Hindlimb muscle (tissue), 1 donor: ENCODE data around the gene SHISA2. TPM values are rescaled to one million over a fixed set of nuclear protein-coding genes. Genes with fewer than 3 reads are reported as not detected.

Source experiments
- DNase-seq: peaks from one replicate; pipeline ENCODE4 v3.0.0-alpha.2; 2013
- polyA plus RNA-seq: library from polyadenylated mRNA; unstranded; fragments of 120-200 nt; gene quantifications from one replicate; pipeline ENCODE4 v1.2.1, GENCODE V29; 2013; ENCODE audit not compliant: insufficient read length

SHISA2 gene
- polyA plus RNA-seq, 1 donor: 82.8 TPM

DNA sequence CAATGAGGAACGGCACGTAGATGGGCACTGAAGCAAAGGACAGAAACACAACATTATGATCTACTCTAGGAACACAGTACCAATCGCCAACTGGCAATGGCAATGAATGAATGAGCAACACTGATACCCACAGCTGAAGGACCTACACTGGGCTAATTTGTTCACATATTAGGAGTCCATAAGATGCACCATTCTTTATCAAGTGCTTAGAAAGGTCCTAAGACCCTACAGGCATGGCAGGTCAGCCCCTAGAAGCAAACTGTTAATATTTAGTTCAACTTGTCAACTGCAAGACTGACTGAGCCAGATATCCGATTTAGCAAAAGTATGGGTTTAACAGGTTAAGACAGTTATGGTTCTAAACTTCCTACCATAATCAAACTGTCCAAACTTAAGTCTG is 4.8 kb downstream of the SHISA2 start:
- no peak for DNase-seq

DNA sequence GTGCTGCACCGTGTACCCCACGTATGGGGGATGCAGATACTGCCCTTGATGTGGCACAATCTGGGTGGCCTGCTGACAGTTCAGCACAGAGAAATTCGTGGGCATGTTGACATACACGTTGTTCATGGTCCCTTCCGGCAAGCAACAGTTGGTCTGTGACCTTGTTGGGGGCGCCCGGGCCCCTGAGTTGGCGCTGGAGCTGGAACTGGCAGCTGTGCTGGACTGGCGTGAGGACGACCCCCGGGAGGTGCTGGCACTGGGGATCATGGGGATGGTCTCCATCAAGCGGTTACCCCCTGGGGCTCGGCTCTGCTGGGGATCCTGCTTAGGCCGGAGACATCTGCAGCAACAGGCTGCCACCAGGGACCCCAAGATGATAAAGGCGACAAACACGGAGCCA is 5.2 kb downstream of the SHISA2 start:
- no peak for DNase-seq

- DNase-seq: no peak
Measured at GRCh38 chr13:26045142-26045541, 6.7 kb downstream of the SHISA2 start.

DNA sequence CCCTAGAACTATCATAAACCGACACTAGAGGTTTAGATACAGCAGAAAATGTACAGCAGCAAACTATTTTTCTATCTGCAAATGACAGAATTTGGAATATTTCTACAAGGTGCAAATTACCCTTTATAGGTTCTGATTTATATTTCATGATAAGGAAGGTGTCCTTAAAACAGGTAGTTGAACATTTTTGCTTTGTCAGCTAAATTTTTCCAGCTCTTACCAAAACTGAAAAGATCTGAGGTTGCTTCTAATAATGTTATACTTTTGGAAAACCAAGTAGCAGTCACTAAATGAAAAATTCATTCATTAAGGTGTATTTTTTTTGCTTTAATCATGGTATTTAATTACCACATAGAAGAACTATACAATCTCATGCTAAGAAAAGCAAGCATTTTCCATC is 9.0 kb downstream of the SHISA2 start:
- DNase-seq: no peak

GRCh38 chr13:26041444-26041843 is 10.4 kb downstream of the SHISA2 start:
- no peak for DNase-seq

GRCh38 chr13:26038931-26039475 is 12.8 kb downstream of the SHISA2 start:
- no peak for DNase-seq

GRCh38 chr13:26037302-26037701 is 14.5 kb downstream of the SHISA2 start:
- DNase-seq: no peak

- no peak for DNase-seq
Measured at GRCh38 chr13:26036383-26036782, 15.4 kb downstream of the SHISA2 start.

DNA sequence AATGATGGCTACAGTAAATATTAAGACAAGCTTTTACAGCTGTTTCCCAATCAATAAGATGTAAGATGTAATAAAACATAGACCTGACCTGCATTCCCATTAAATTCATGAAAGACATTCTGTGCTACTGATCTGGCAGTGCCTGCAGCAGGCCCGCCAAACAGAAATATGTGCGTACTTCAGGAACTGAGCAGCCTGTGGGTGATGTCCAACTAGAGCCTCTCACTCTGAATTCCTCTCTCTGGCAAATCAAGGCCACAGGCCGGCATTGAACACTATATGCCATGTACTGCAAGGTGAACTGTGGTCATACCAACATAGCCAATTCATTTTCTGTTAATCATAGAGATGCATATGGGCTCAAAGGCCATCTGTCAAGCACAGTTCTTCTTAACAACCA is 17.8 kb downstream of the SHISA2 start:
- no peak for DNase-seq

DNA sequence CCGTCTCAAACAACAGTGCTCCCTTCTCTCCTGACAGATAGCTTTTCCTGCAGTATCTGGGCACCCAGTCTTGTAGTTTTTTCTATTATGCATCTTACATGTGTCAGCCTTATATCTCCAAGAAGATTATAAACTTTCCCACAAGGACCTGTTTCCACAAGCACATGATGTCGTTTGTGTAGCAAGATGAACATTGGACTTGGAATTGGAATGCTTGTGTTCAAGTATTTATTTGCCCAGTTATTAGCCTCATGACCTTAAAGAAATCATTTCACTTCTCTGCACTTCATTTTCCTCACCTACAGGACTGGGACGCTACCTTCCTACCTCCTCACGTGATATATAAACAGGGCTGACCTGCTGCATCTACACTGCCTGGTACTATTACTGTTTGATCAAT is 21.5 kb downstream of the SHISA2 start:
- no peak for DNase-seq

DNA sequence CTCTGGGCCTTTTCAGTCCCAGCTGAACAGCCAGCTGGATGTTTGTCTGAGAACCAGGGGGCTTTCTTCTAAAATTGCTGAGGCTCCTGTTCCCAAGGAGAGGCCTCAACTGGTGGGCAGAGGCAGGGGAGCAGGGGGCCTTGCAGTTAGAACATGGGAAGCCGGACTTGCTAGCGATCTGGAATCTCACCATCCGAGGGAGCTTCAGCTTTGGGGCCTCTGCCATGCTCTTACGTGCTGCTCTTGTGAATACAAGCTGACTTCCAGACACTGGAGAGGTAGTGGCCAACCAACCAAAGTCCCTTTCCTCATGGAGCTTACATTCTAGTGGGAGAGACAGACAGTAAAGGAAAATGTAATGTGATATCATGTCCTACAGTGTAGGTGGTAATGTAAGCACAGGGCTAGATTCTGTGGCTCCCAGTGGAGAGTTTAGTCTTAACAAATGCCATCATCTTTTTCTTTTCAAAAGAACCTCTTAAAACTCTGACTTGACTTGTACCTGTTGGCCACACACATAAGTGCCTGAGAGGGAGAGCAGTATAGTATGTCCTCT is 22.2 kb downstream of the SHISA2 start:
- DNase-seq: no peak

- no peak for DNase-seq
Measured at GRCh38 chr13:26026211-26026610, 25.6 kb downstream of the SHISA2 start.

DNA sequence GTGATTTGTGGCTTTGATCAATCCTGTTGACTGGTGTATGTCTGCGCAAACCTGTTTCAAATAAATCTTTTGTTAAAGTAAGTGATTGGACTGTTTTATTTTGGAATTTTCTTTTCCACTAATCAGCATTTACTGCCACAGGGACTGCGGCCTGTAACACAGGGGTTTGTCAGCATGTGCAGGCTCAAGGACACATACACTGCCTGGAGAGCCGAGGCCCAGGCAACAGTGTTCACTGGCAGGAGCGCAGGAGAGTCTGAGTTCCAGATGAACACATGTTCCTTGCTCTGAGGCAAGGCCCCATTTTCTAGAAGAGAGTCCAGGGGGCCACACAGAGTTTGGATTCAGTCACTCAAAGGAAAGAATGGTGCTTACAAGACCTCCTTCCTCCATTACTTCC is 26.0 kb downstream of the SHISA2 start:
- DNase-seq: no peak

DNA sequence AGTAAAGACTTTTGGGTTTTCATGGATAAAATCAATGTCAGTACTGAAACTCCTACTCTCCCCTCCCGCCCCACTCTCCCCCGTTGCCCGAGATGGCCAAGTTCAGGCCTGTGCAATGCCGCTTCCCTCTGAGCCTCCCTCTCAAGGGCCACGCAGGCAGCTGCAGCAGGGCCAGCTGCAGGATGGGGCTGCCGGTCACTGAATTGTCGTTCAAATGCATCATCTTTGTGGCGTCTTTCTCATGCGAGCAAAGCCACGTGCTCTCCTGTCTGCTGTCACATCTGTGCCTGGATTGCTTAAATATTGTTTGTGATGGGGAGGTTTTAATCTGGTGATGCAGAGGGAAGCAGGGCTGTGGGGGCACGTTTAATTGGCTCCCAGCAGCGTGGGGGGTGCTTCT is 26.6 kb downstream of the SHISA2 start:
- DNase-seq: no peak

DNA sequence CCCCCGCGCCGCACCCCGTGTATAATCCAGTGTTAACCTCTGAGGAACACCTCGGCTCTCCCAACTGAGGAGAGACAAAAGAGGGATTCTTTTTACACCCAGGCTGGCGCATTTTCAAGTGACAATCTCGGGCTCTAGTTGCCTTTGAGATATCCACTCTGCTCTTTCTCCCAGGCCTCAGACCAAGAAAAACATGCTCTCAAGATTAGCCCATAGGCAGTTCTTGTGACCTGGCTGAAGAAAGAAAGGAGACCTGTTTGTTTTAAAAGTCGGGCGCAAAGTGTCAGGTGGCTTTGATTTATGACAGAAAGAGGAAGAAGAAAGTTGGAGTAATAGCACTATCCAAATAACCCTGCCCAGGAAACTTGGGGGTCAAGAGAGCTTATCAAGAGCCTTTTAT is 27.3 kb downstream of the SHISA2 start:
- no peak for DNase-seq

DNA sequence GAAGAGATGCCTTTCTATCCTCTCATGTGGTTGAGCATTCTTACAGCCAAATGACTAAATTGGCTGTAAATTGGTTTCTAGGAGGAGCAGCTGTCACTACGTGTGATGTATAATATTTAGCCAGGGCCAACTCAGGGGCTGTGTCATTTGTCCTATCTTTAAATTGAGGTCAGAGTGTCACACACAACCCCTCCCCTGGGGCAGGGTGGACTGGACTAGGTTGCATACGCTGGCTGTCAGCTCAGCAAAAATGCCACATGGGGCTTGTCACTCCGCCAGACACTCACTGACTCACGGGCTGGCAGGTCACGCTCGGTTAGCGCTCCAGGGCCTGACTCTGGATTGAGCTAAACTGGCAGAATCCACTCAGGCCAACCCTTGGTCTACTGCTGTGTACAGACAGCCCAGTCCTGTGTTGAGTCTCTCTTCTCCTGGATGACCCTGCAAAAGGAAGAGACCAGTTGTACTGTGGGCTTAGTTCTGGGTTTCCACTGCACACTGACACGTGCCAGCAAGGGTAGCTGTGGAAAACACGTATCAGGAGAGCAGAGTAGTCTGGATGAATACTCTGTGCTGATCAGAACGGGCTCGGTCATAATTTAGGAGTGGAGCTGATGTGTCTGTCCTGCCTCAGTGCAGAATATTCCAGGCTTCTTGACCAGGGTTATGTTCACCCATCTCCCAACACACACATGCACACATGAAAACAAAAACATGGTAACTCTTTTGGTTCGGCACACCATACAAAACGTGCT is 29.1 kb downstream of the SHISA2 start:
- no peak for DNase-seq

GRCh38 chr13:26021956-26022355 is 29.9 kb downstream of the SHISA2 start:
- DNase-seq: no peak

GRCh38 chr13:26021516-26021915 is 30.3 kb downstream of the SHISA2 start:
- no peak for DNase-seq

GRCh38 chr13:26020891-26021290 is 30.9 kb downstream of the SHISA2 start:
- no peak for DNase-seq

- no peak for DNase-seq
Measured at GRCh38 chr13:26019881-26020870, 31.6 kb downstream of the SHISA2 start.

DNA sequence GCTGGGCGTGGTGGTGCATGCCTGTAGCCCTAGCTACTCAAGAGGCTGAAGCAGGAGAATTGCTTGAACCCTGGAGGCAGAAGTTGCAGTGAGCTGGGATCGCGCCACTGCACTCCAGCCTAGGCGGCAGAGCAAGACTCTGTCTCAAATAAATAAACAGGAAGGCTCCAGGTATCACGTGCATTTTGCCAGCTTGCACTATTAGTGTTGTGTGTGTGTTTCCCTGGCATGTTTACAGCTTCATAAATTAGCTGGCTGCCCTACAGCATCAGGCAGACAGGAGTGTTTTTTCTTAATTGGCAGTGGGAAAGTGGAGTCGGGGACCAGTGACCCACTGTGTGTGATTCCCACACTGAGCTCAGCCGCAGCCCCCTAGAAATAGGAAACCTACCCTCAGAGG is 32.6 kb downstream of the SHISA2 start:
- no peak for DNase-seq

DNA sequence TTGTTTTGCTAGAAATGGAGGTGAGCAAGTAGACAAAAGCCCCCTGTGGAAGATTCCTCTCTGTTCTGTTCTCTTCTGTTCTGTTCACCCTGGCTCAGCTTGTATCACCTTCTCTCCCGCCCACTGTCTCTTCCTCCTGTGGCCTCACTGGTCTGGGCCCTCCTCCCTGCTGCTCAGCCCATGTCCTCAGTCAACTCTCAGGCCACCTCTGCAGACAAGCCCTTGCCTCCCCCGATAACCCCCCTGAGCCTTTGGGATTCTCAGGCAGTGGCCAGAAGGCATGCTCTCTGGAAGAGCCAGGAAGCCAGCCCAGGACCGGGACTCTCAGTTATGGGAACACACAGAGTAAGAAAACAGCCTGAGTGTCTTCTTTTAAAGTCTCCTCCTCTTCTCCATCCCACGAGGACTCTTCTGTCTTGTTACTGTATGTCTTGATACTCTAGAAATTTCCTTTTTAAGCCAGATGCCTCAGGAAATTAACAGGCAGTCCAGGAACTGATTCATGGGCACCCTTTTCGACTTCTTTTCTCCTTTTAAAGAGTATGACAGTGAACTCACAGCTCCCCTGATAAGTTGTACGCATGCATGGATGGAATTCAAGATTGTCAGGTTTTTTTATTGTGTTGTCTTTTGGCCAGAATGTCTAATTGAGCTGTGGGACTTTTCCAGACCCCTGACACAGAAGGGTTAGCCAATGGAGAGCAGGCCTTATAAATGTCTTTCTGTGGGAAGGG is 33.7 kb downstream of the SHISA2 start:
- no peak for DNase-seq
